ENCODE results near the gene BCAS1.

BCAS1 gene

GRCh38 chr20:54078296-54078984 is 8.0 kb upstream of the BCAS1 start:
- DNase-seq (ENCODE audit: low read depth in 2 of 2, low spot score in 1 of 2): no peak

GRCh38 chr20:54076259-54076658 is 5.9 kb upstream of the BCAS1 start:
- no peak for DNase-seq (ENCODE audit: low read depth in 2 of 2, low spot score in 1 of 2)

- no peak for DNase-seq (ENCODE audit: low read depth in 2 of 2, low spot score in 1 of 2)
Measured at GRCh38 chr20:54075322-54075721, 4.9 kb upstream of the BCAS1 start.

GRCh38 chr20:54074511-54074910 is 4.1 kb upstream of the BCAS1 start:
- DNase-seq (ENCODE audit: low read depth in 2 of 2, low spot score in 1 of 2): no peak

GRCh38 chr20:54073288-54073687 is 2.9 kb upstream of the BCAS1 start:
- DNase-seq (ENCODE audit: low read depth in 2 of 2, low spot score in 1 of 2): no peak

- no peak for DNase-seq (ENCODE audit: low read depth in 2 of 2, low spot score in 1 of 2)
Measured at GRCh38 chr20:54069501-54069971, 858 bp downstream of the BCAS1 start.

- DNase-seq (ENCODE audit: low read depth in 2 of 2, low spot score in 1 of 2): no peak
Measured at GRCh38 chr20:54068966-54069365, 1.4 kb downstream of the BCAS1 start.

GRCh38 chr20:54068495-54068894 is 1.9 kb downstream of the BCAS1 start:
- no peak for DNase-seq (ENCODE audit: low read depth in 2 of 2, low spot score in 1 of 2)

GRCh38 chr20:54067606-54068174 is 2.7 kb downstream of the BCAS1 start:
- no peak for DNase-seq (ENCODE audit: low read depth in 2 of 2, low spot score in 1 of 2)

GRCh38 chr20:54065601-54066038 is 4.8 kb downstream of the BCAS1 start:
- DNase-seq (ENCODE audit: low read depth in 2 of 2, low spot score in 1 of 2): no peak

GRCh38 chr20:54064939-54065338 is 5.5 kb downstream of the BCAS1 start:
- no peak for DNase-seq (ENCODE audit: low read depth in 2 of 2, low spot score in 1 of 2)

GRCh38 chr20:54063992-54064676 is 6.3 kb downstream of the BCAS1 start:
- peak in 1 of 2 donors; percentile 17 for DNase-seq (ENCODE audit: low read depth in 2 of 2, low spot score in 1 of 2)

GRCh38 chr20:54063580-54063979 is 6.8 kb downstream of the BCAS1 start:
- no peak for DNase-seq (ENCODE audit: low read depth in 2 of 2, low spot score in 1 of 2)

GRCh38 chr20:54062812-54063280 is 7.5 kb downstream of the BCAS1 start:
- DNase-seq (ENCODE audit: low read depth in 2 of 2, low spot score in 1 of 2): no peak

- no peak for DNase-seq (ENCODE audit: low read depth in 2 of 2, low spot score in 1 of 2)
Measured at GRCh38 chr20:54061101-54061881, 9.1 kb downstream of the BCAS1 start.

- DNase-seq (ENCODE audit: low read depth in 2 of 2, low spot score in 1 of 2): no peak
Measured at GRCh38 chr20:54059691-54060364, 10.6 kb downstream of the BCAS1 start.

GRCh38 chr20:54058420-54059139 is 11.8 kb downstream of the BCAS1 start:
- DNase-seq (ENCODE audit: low read depth in 2 of 2, low spot score in 1 of 2): no peak

- no peak for DNase-seq (ENCODE audit: low read depth in 2 of 2, low spot score in 1 of 2)
Measured at GRCh38 chr20:54056762-54057639, 13.4 kb downstream of the BCAS1 start.

GRCh38 chr20:54054516-54054915 is 15.9 kb downstream of the BCAS1 start:
- DNase-seq (ENCODE audit: low read depth in 2 of 2, low spot score in 1 of 2): no peak

Data from stimulated activated CD8-positive, alpha-beta memory T cell treated with anti-CD3 and anti-CD28 coated beads, Interleukin-4, amount 100 ng/mL, for 4 hours (primary cell).